IMR-90 (cell line): ENCODE data around the gene EPS8. TPM values are rescaled to one million over a fixed set of nuclear protein-coding genes. Genes with fewer than 3 reads are reported as not detected.

Source experiments
- ATAC-seq: fragments of 200-7000 bp; cut with Tn5 transposase; 2 replicates; pipeline ENCODE4 v1.9.1; 2020; ENCODE audit warnings: low read depth, mild to moderate bottlenecking, moderate library complexity
- BruUV-seq: library from RNA; stranded (reverse); fragments of 400-500 nt; replicated peaks from 2 replicates; lab custom pipeline; 2021; lab: Mats Ljungman, UMichigan
- CTCF ChIA-PET: fragments of 300-600 bp; formaldehyde crosslinking; extraction: SDS; loops from one replicate; lab custom pipeline; 2021; ENCODE audit warnings: antibody characterized with exemption; lab: Yijun Ruan, JAX
- POLR2A ChIA-PET: fragments of 300-600 bp; sonication (Branson Sonifier 250); formaldehyde crosslinking; loops from one replicate; lab custom pipeline; 2022; ENCODE audit warnings: antibody characterized with exemption; ENCODE audit not compliant: unreplicated experiment; lab: Charles Lee
- DNase-seq: peaks from one replicate; pipeline ENCODE4 v3.0.0; 2013
- H2AFZ ChIP-seq: replicated peaks from 2 replicates; pipeline ENCODE3; 2013; ENCODE audit warnings: low read length, mild to moderate bottlenecking; ENCODE audit not compliant: poor library complexity
- H2AK5ac ChIP-seq: 2 replicates; pipeline ENCODE4 v1.6.1; 2013; ENCODE audit warnings: low read depth, low read length, inconsistent platforms
- H2AK9ac ChIP-seq: replicated peaks from 2 replicates; pipeline ENCODE3; 2013; ENCODE audit warnings: mild to moderate bottlenecking, low read depth, low read length, moderate library complexity; ENCODE audit not compliant: poor library complexity
- H2BK120ac ChIP-seq: 2 replicates; pipeline ENCODE4 v1.6.1; 2013; ENCODE audit warnings: low read depth, low read length, inconsistent platforms
- H2BK15ac ChIP-seq: 3 replicates; pipeline ENCODE4 v1.6.1; 2013; ENCODE audit warnings: low read depth, low read length, inconsistent platforms
- H2BK20ac ChIP-seq: 2 replicates; pipeline ENCODE4 v1.6.1; 2013; ENCODE audit warnings: low read depth, mild to moderate bottlenecking, inconsistent platforms, low read length, moderate library complexity
- H2BK5ac ChIP-seq: 2 replicates; pipeline ENCODE4 v1.6.1; 2013; ENCODE audit warnings: mild to moderate bottlenecking, low read depth, low read length, inconsistent platforms; ENCODE audit not compliant: poor library complexity, severe bottlenecking
- H3K14ac ChIP-seq: replicated peaks from 2 replicates; pipeline ENCODE4 v1.6.1; 2013; ENCODE audit warnings: low read depth, low read length, inconsistent platforms
- H3K18ac ChIP-seq: 2 replicates; pipeline ENCODE4 v1.6.1; 2013; ENCODE audit warnings: low read depth, low read length, control low read depth
- H3K23ac ChIP-seq: 2 replicates; pipeline ENCODE4 v1.6.1; 2013; ENCODE audit warnings: low read depth, low read length, inconsistent platforms
- H3K27ac ChIP-seq: 2 replicates; pipeline ENCODE4 v1.5.1; 2013; ENCODE audit warnings: mild to moderate bottlenecking, control low read depth, low read length; ENCODE audit not compliant: insufficient read depth
- H3K27me3 ChIP-seq: 2 replicates; pipeline ENCODE4 v1.6.1; 2013; ENCODE audit warnings: low read length; ENCODE audit not compliant: control insufficient read depth, insufficient read depth
- H3K36me3 ChIP-seq: 2 replicates; pipeline ENCODE4 v1.6.1; 2013; ENCODE audit warnings: low read length, mixed read lengths; ENCODE audit not compliant: control insufficient read depth, insufficient read depth
- H3K4ac ChIP-seq: 2 replicates; pipeline ENCODE4 v1.6.1; 2013; ENCODE audit warnings: low read depth, low read length, inconsistent platforms
- H3K4me1 ChIP-seq: 2 replicates; pipeline ENCODE4 v1.6.1; 2013; ENCODE audit warnings: low read length, mixed read lengths; ENCODE audit not compliant: control insufficient read depth, insufficient read depth
- H3K4me2 ChIP-seq: 2 replicates; pipeline ENCODE4 v1.6.1; 2013; ENCODE audit warnings: low read depth, mild to moderate bottlenecking, control low read depth, low read length, moderate library complexity
- H3K4me3 ChIP-seq: 2 replicates; pipeline ENCODE4 v1.5.1; 2013; ENCODE audit warnings: low read depth, mild to moderate bottlenecking, control low read depth, low read length, moderate library complexity; ENCODE audit not compliant: insufficient read depth
- H3K56ac ChIP-seq: 2 replicates; pipeline ENCODE4 v1.6.1; 2013; ENCODE audit warnings: low read length, inconsistent platforms; ENCODE audit not compliant: insufficient read depth; ENCODE audit errors: extremely low read depth
- H3K79me1 ChIP-seq, 2 experiments: 2 replicates each; pipeline ENCODE4 v1.6.1; 2013; ENCODE audit warnings: low read length in 2 of 2, inconsistent platforms in 1 of 2, low read depth in 1 of 2
- H3K9ac ChIP-seq: 2 replicates; pipeline ENCODE4 v1.6.1; 2013; ENCODE audit warnings: low read depth, low read length, control low read depth
- H3K9me1 ChIP-seq: 2 replicates; pipeline ENCODE4 v1.6.1; 2013; ENCODE audit warnings: low read length, inconsistent platforms; ENCODE audit not compliant: insufficient read depth
- H3K9me3 ChIP-seq: 2 replicates; pipeline ENCODE4 v1.6.1; 2013; ENCODE audit warnings: low read length; ENCODE audit not compliant: control insufficient read depth, insufficient read depth
- H4K20me1 ChIP-seq: 2 replicates; pipeline ENCODE4 v1.6.1; 2013; ENCODE audit warnings: low read length, inconsistent platforms; ENCODE audit not compliant: insufficient read depth
- H4K5ac ChIP-seq: 2 replicates; pipeline ENCODE4 v1.6.1; 2013; ENCODE audit warnings: mild to moderate bottlenecking, low read depth, low read length, control low read depth
- H4K8ac ChIP-seq, 2 experiments: 2 replicates each; pipeline ENCODE4 v1.6.1; 2013; ENCODE audit warnings: low read depth in 2 of 2, low read length in 2 of 2, control low read depth in 1 of 2, inconsistent platforms in 1 of 2
- H4K91ac ChIP-seq: 2 replicates; pipeline ENCODE4 v1.6.1; 2013; ENCODE audit warnings: low read depth, low read length, inconsistent platforms; ENCODE audit not compliant: insufficient read depth
- BHLHE40 ChIP-seq: fragments of 150-350 bp; IDR thresholded peaks from 2 replicates; pipeline ENCODE4 v1.6.1; 2016; ENCODE audit warnings: mild to moderate bottlenecking, low read depth, low read length
- FOS ChIP-seq: fragments of 150-350 bp; IDR thresholded peaks from 2 replicates; pipeline ENCODE4 v1.6.1; 2016; ENCODE audit warnings: low read depth, low read length
- WGBS, 2 experiments: methylation state at CpG; one replicate each; pipeline versions ENCODE4 v1.1.5 to v1.1.7; 2013; ENCODE audit warnings: missing lambda C conversion rate in 2 of 2; ENCODE audit not compliant: insufficient read length in 1 of 2; ENCODE audit errors: extremely low coverage in 2 of 2; 5-methylcytosine and 5-hydroxymethylcytosine counted together
- dilution Hi-C: fragments of 300-500 bp; cut with HindIII; formaldehyde crosslinking; loops from one replicate; pipeline ENCODE4 v1.14.3; 2018; ENCODE audit warnings: low sequenced_read_pairs; ENCODE audit not compliant: unreplicated experiment
- in situ Hi-C: fragments of 300-500 bp; cut with MboI; formaldehyde crosslinking; loops from 3 replicates; pipeline ENCODE4 v1.14.3; 2019; ENCODE audit warnings: low sequenced_read_pairs, inconsistent platforms, mixed read lengths
- intact Hi-C: fragments of 100-400 bp; cut with micrococcal nuclease; formaldehyde crosslinking; loops from 2 replicates; pipeline ENCODE4 v1.10.0; 2022
- polyA plus RNA-seq, 3 experiments: library from polyadenylated mRNA; depleted of rRNA; stranded (reverse); fragments of >200 nt; gene quantifications; 2 replicates each; pipeline ENCODE4 v1.2.3, GENCODE V29; 2012; ENCODE audit warnings: low replicate concordance in 1 of 3
- total RNA-seq: library from RNA; depleted of rRNA; stranded (reverse); fragments of >200 nt; gene quantifications from 2 replicates; pipeline ENCODE4 v1.2.3, GENCODE V29; 2012

Gene EPS8
- total and polyA plus RNA-seq, 2 of the 4 experiments (the other 2 are of a cell fraction) = 45.1 to 104 TPM

- in situ Hi-C loops = no loop called here
- Histone ChIP-seq H2BK120ac (peak overlapping the region; percentile 12), H3K4me3 (no peak overlapping the region), H2AK5ac (0 out of 2 replicates have a peak overlapping the region, but pooled peaks have one; percentile 61), H3K14ac (peak overlapping the region; percentile 41; the same call in 1 of the 2 replicates), H2AK9ac (no peak overlapping the region), H4K8ac (peak overlapping the region in 1 of 2 experiments; percentile 31; a peak in 1 of 4 replicates), H3K4ac (peak overlapping the region; percentile 36; the same call in 1 of the 2 replicates), H3K36me3 (no peaks in the 10 kb centered on the region), H3K4me1 (peaks cover 18% of the 10 kb centered on the region), H3K27me3 (no peaks in the 10 kb centered on the region), H2BK15ac (peak overlapping the region; percentile 59; the same call in 1 of the 3 replicates), H2AFZ (no peak overlapping the region), H3K9me1 (peaks cover 8% of the 10 kb centered on the region), H3K23ac (peak overlapping the region; percentile 34; the same call in 1 of the 2 replicates), H4K5ac (no peak overlapping the region), H3K4me2 (peak overlapping the region; percentile 33; the same call in 1 of the 2 replicates), H4K91ac (0 out of 2 replicates have a peak overlapping the region, but pooled peaks have one; percentile 26), H2BK20ac (peak overlapping the region; percentile 42; the same call in 1 of the 2 replicates), H3K79me1 (peaks cover 20 to 53% of the 10 kb centered on the region in 2 experiments), H4K20me1 (no peaks in the 10 kb centered on the region), H3K18ac (no peak overlapping the region; the same call in 1 of the 2 replicates), H3K27ac (peak overlapping the region; percentile 6; the same call in 1 of the 2 replicates), H2BK5ac (peak overlapping the region; percentile 3), H3K9ac (no peak overlapping the region), H3K56ac (no peak overlapping the region), H3K9me3 (no peaks in the 10 kb centered on the region)
- intact Hi-C loops = loop anchor here (10.0 kb wide), 1 partner anchor 161 kb away; no protein-coding TSS in a partner anchor
- TF ChIP-seq BHLHE40 (no peak), FOS (peak; percentile 28; the same call in 1 of the 2 replicates)
- ChIA-PET CTCF (no interaction called here), POLR2A (no interaction called here)
- DNase-seq = peak; percentile 89
- ATAC-seq = peak; percentile 75
- no TSS peak for BruUV-seq
- dilution Hi-C loops = no loop called here
- WGBS, 2 experiments = no CpG with 5 or more reads among the region's 2 CpGs
Observed at GRCh38 chr12:15693228-15693911, 95.8 kb downstream of the EPS8 start.
